A673 (cell line): ENCODE data around the gene SLC23A2.

Experiments used
- CTCF ChIP-seq: fragments of 300-800, 200-600 bp; sonication (generic); conservative IDR thresholded peaks from 2 replicates; pipeline ENCODE4 v1.5.1; 2017; ENCODE audit warnings: low read depth, mild to moderate bottlenecking, antibody characterized with exemption, low read length, moderate library complexity, mixed read lengths
- EZH2 ChIP-seq: fragments of 200-600 bp; sonication (generic); IDR thresholded peaks from 2 replicates; pipeline ENCODE4 v1.6.1; 2017; ENCODE audit warnings: borderline replicate concordance, low read depth, mild to moderate bottlenecking, mixed read lengths, antibody characterized with exemption, low read length; ENCODE audit not compliant: poor library complexity, severe bottlenecking

GRCh38 chr20:4873396-4873795, 127.9 kb downstream of the SLC23A2 start:
- no peak for TF ChIP-seq CTCF
- no peak for TF ChIP-seq EZH2
